Stimulated activated CD8-positive, alpha-beta memory T cell treated with anti-CD3 and anti-CD28 coated beads, Interleukin-2, amount 100 ng/mL, for 48 hours (primary cell): Measurements from ENCODE around the gene PDE4D.
"Not testable (repeated sequence)": the region's sequence is repeated elsewhere in the genome, so short reads cannot be mapped to it uniquely, and the experiment has no call there.

Source experiments
- DNase-seq, 2 donors: peaks; one replicate each; pipeline ENCODE4 v3.0.0-alpha.2; 2020; ENCODE audit warnings: low read depth in 2 of 2

The PDE4D gene

GRCh38 chr5:59471463-59471862 is 422.1 kb downstream of the PDE4D start:
- no peak for DNase-seq

GRCh38 chr5:59467969-59468368 is 425.6 kb downstream of the PDE4D start:
- no peak for DNase-seq

GRCh38 chr5:59466271-59466670 is 427.3 kb downstream of the PDE4D start:
- DNase-seq, result no peak

- no peak for DNase-seq
Observed at GRCh38 chr5:59464969-59465368, 428.6 kb downstream of the PDE4D start.

- not testable (repeated sequence) for DNase-seq
Observed at GRCh38 chr5:59463618-59464166, 429.8 kb downstream of the PDE4D start.

- DNase-seq, result no peak
Observed at GRCh38 chr5:59462956-59463355, 430.6 kb downstream of the PDE4D start.

- DNase-seq, result no peak
Observed at GRCh38 chr5:59460368-59461153, 433.0 kb downstream of the PDE4D start.

GRCh38 chr5:59458966-59459729 is 434.4 kb downstream of the PDE4D start:
- DNase-seq, result no peak

GRCh38 chr5:59458321-59458720 is 435.2 kb downstream of the PDE4D start:
- no peak for DNase-seq

- no peak for DNase-seq
Observed at GRCh38 chr5:59449905-59450644, 443.5 kb downstream of the PDE4D start.

- DNase-seq, result no peak
Observed at GRCh38 chr5:59446356-59446755, 447.2 kb downstream of the PDE4D start.

GRCh38 chr5:59445741-59446140 is 447.8 kb downstream of the PDE4D start:
- DNase-seq, result no peak

GRCh38 chr5:59439303-59439702 is 454.2 kb downstream of the PDE4D start:
- DNase-seq, result no peak

- no peak for DNase-seq
Observed at GRCh38 chr5:59437176-59437575, 456.4 kb downstream of the PDE4D start.

- DNase-seq, result no peak
Observed at GRCh38 chr5:59436364-59437148, 457.0 kb downstream of the PDE4D start.

GRCh38 chr5:59433174-59433573 is 460.4 kb downstream of the PDE4D start:
- DNase-seq, result no peak

- DNase-seq, result no peak
Observed at GRCh38 chr5:59430066-59430685, 463.4 kb downstream of the PDE4D start.

GRCh38 chr5:59428391-59428790 is 465.1 kb downstream of the PDE4D start:
- DNase-seq, result no peak

- no peak for DNase-seq
Observed at GRCh38 chr5:59424515-59424914, 469.0 kb downstream of the PDE4D start.

- no peak for DNase-seq
Observed at GRCh38 chr5:59423021-59423420, 470.5 kb downstream of the PDE4D start.
